HepG2 (cell line): Measurements from ENCODE around the gene S100A6. TPM values are rescaled to one million over a fixed set of nuclear protein-coding genes. Genes with fewer than 3 reads are reported as not detected.
"Not testable (repeated sequence)": the region's sequence is repeated elsewhere in the genome, so short reads cannot be mapped to it uniquely, and the experiment has no call there.

ENCODE experiments used
- ATAC-seq: fragments of 200-7000 bp; cut with Tn5 transposase; 3 replicates; pipeline ENCODE4 v1.9.1; 2020; ENCODE audit warnings: mild to moderate bottlenecking, moderate library complexity
- BruUV-seq: library from RNA; stranded (reverse); fragments of 400-500 nt; replicated peaks from 2 replicates; lab custom pipeline; 2021; lab: Mats Ljungman, UMichigan
- CTCF ChIA-PET: fragments of 300-600 bp; formaldehyde crosslinking; extraction: SDS; loops from one replicate; lab custom pipeline; 2021; ENCODE audit warnings: low total read pairs, inconsistent platforms, low intra/inter-chr PET ratio; lab: Yijun Ruan, JAX
- POLR2A ChIA-PET: fragments of 350-600 bp; sonication (Branson Sonifier 250); formaldehyde crosslinking; loops from one replicate; lab custom pipeline; 2020; ENCODE audit warnings: antibody characterized with exemption, inconsistent platforms; lab: Yijun Ruan, JAX
- DNase-seq: peaks from one replicate; pipeline ENCODE4 v3.0.0-alpha.2; 2015; ENCODE audit warnings: low spot score
- FAIRE-seq: peaks from 3 replicates; lab custom pipeline; 2011; peaks lifted over from hg19 to GRCh38; lab: Jason Lieb, UNC
- H2AFZ ChIP-seq: one replicate; pipeline ENCODE4 v1.6.1; 2011; ENCODE audit warnings: low read length, inconsistent platforms
- H3K27ac ChIP-seq: fragments of 300-600 bp; 3 replicates; pipeline ENCODE4 v1.8.0; 2011; ENCODE audit warnings: mixed run types, mild to moderate bottlenecking, mixed read lengths, low read length, inconsistent platforms; ENCODE audit not compliant: insufficient read depth; ENCODE audit errors: extremely low read length
- H3K27me3 ChIP-seq, 2 experiments: fragments of 200-600 bp in 1 of 2; 2 replicates in 1 of 2; 3 replicates in 1 of 2; pipeline versions ENCODE4 v1.6.0 to v1.8.0; 2011; ENCODE audit warnings: low read length in 2 of 2, mild to moderate bottlenecking in 2 of 2, moderate library complexity in 2 of 2, inconsistent platforms in 1 of 2; ENCODE audit not compliant: insufficient read depth in 2 of 2, control insufficient read depth in 1 of 2
- H3K36me3 ChIP-seq, 2 experiments: fragments of 200-600 bp in 1 of 2; replicated peaks in 1 of 2; 2 replicates in 1 of 2; 3 replicates in 1 of 2; pipeline versions ENCODE4 v1.5.1 to v1.8.0; 2011; ENCODE audit warnings: low read length in 2 of 2, inconsistent platforms in 1 of 2; ENCODE audit not compliant: insufficient read depth in 2 of 2, control insufficient read depth in 1 of 2
- H3K4me1 ChIP-seq: 2 replicates; pipeline ENCODE4 v1.5.1; 2012; ENCODE audit warnings: low read length, inconsistent platforms; ENCODE audit not compliant: insufficient read depth
- H3K4me2 ChIP-seq: 2 replicates; pipeline ENCODE4 v1.6.0; 2011; ENCODE audit warnings: low read depth, low read length, inconsistent platforms
- H3K4me3 ChIP-seq, 3 experiments: fragments of 200-600 bp in 1 of 3; sonication (generic), shearing (Covaris generic) in 1 of 3; replicated peaks in 1 of 3; 2 replicates each; pipeline ENCODE4 v1.5.1; 2011 to 2016; ENCODE audit warnings: low read length in 3 of 3, inconsistent platforms in 2 of 3, low read depth in 2 of 3, mild to moderate bottlenecking in 2 of 3, control low read depth in 1 of 3, mixed read lengths in 1 of 3; ENCODE audit not compliant: insufficient read depth in 1 of 3
- H3K79me2 ChIP-seq: one replicate; pipeline ENCODE4 v1.6.1; 2011; ENCODE audit warnings: low read length, inconsistent platforms; ENCODE audit not compliant: insufficient read depth
- H3K9ac ChIP-seq: 2 replicates; pipeline ENCODE4 v1.6.0; 2011; ENCODE audit warnings: mild to moderate bottlenecking, low read depth, low read length, inconsistent platforms; ENCODE audit not compliant: insufficient read depth
- H3K9me3 ChIP-seq: 2 replicates; pipeline ENCODE4 v1.5.1; 2012; ENCODE audit warnings: mild to moderate bottlenecking, low read length
- H4K20me1 ChIP-seq: 2 replicates; pipeline ENCODE4 v1.6.0; 2011; ENCODE audit warnings: inconsistent platforms, mild to moderate bottlenecking, low read length, moderate library complexity; ENCODE audit not compliant: insufficient read depth
- NFYB ChIP-seq: sonication (generic); formaldehyde crosslinking; IDR thresholded peaks from 2 replicates; pipeline ENCODE4 v1.4.0; 2020; ENCODE audit warnings: missing genetic modification reagents
- NFYC ChIP-seq: IDR thresholded peaks from 2 replicates; pipeline ENCODE4 v1.6.1; 2016; ENCODE audit warnings: missing genetic modification reagents, missing compliant biosample characterization
- SMARCE1 ChIP-seq: fragments of 450-650 bp; IDR thresholded peaks from 2 replicates; pipeline ENCODE4 v1.6.1; 2017; ENCODE audit warnings: borderline replicate concordance
- SP5 ChIP-seq: IDR thresholded peaks from 2 replicates; pipeline ENCODE4 v1.6.1; 2016; ENCODE audit warnings: low read depth, borderline replicate concordance
- WGBS: methylation state at CpG from one replicate; pipeline ENCODE4 v1.1.6; 2017; ENCODE audit warnings: low lambda C conversion rate; 5-methylcytosine and 5-hydroxymethylcytosine counted together
- in situ Hi-C: cut with HindIII; loops from 2 replicates; pipeline ENCODE4 v1.10.0; 2017; ENCODE audit warnings: low pct_unique_long_range_greater_than_20kb; ENCODE audit not compliant: extremely low pct_ligation_motif_present
- intact Hi-C: fragments of 100-400 bp; cut with micrococcal nuclease; formaldehyde crosslinking; loops from one replicate; pipeline ENCODE4 v1.10.0; 2022; ENCODE audit not compliant: unreplicated experiment
- polyA plus RNA-seq, 8 experiments: library from polyadenylated mRNA; depleted of rRNA in 3 of 8; stranded (reverse) in 7 of 8; unstranded in 1 of 8; fragments of >200 nt; fragmentation: Illumina TruSeq in 4 of 8; extraction: Trizol in 4 of 8; gene quantifications; 2 replicates each; pipeline versions ENCODE4 v1.2.1 to v1.2.3, GENCODE V29; 2011 to 2016; ENCODE audit warnings: low read depth in 4 of 8, missing spikeins in 1 of 8, mixed read lengths in 1 of 8; ENCODE audit not compliant: insufficient read depth in 1 of 8
- total RNA-seq, 5 experiments: library from RNA; depleted of rRNA; stranded (reverse); fragments of >200 nt; fragmentation: Illumina TruSeq; extraction: Trizol; gene quantifications; 2 replicates each; pipeline ENCODE4 v1.2.3, GENCODE V29; 2016; ENCODE audit warnings: low read depth in 1 of 5
- TF ChIP-seq, protein P1 (sequence below): IDR thresholded peaks from 2 replicates; pipeline ENCODE4 v1.6.1; 2016; ENCODE audit warnings: missing biosample characterization, missing genetic modification reagents, low read depth

Gene S100A6
- total and polyA plus RNA-seq, 2 of the 13 experiments (the other 11 are each of a cell fraction or from before 2014, with no cell fraction given), result 72.9 to 85.0 TPM

DNA sequence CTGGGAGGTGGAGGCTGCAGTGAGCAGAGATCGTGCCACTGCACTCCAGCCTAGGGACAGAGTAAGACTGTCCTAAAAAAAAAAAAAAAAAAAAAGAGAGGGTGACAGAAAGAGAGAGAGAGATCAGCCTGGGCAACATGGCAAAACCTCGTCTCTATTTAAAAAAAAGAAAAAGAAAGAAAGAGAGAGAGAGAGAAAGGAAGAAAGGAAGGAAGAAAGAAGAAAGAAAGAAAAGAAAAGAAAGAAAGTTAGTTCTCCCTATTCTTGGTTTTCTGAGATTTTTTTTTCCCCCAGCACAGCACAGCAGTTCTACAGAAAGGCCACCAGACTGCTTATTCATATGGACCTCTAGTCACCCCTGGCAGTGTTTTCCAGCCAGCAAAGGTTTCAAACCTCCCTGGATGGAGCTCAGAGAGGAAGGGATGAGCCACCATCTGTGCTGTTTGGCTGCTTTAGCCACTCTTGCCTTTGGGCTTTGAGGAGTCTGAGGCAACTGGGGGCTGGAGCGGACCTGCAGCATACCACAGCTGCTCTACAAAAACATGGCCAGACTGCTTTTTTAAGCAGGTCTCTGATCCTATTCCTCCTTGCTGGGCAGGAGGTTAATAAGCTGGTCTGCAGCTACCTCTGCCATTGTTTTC, 10.6 kb downstream of the S100A6 start:
- ATAC-seq (no peak; the same call in 2 of the 3 replicates), DNase-seq (no peak), FAIRE-seq (no peak)
- Histone ChIP-seq H3K27ac (no peak overlapping the region), H2AFZ (peak overlapping the region; percentile 1), H3K9ac (no peak overlapping the region), H3K27me3 (no peaks in the 10 kb centered on the region), H3K9me3 (no peaks in the 10 kb centered on the region), H3K79me2 (no peaks in the 10 kb centered on the region), H3K4me3 (no peak overlapping the region), H3K36me3 (no peaks in the 10 kb centered on the region), H4K20me1 (no peaks in the 10 kb centered on the region), H3K4me1 (peaks cover 21% of the 10 kb centered on the region), H3K4me2 (no peak overlapping the region)
- POLR2A ChIA-PET, result interaction anchor here (0.8 to 2.0 kb wide), 2 partner anchors 11 to 203 kb away, joined by 3 to 6 read pairs; partner anchors contain the start of genes INTS3 and S100A6
- in situ Hi-C loops (no loop called here), intact Hi-C loops (no loop called here)
- no TSS peak for BruUV-seq
- TF ChIP-seq, protein P1, sequence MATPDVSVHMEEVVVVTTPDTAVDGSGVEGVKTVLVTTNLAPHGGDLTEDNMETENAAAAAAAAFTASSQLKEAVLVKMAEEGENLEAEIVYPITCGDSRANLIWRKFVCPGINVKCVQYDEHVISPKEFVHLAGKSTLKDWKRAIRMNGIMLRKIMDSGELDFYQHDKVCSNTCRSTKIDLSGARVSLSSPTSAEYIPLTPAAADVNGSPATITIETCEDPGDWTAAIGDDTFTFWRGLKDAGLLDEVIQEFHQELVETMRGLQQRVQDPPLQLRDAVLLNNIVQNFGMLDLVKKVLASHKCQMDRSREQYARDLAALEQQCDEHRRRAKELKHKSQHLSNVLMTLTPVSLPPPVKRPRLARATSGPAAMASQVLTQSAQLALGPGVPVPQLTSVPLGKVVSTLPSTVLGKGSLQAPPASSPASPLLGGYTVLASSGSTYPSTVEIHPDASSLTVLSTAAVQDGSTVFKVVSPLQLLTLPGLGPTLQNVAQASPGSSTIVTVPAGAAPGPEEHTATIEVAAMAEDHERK (CRISPR knock-in tag), result no peak
- no peak for TF ChIP-seq SMARCE1
- TF ChIP-seq SP5 (CRISPR knock-in tag), result no peak
- 37% methylated on average over 2 of the region's 3 CpGs for WGBS
- CTCF ChIA-PET, result no interaction called here

DNA sequence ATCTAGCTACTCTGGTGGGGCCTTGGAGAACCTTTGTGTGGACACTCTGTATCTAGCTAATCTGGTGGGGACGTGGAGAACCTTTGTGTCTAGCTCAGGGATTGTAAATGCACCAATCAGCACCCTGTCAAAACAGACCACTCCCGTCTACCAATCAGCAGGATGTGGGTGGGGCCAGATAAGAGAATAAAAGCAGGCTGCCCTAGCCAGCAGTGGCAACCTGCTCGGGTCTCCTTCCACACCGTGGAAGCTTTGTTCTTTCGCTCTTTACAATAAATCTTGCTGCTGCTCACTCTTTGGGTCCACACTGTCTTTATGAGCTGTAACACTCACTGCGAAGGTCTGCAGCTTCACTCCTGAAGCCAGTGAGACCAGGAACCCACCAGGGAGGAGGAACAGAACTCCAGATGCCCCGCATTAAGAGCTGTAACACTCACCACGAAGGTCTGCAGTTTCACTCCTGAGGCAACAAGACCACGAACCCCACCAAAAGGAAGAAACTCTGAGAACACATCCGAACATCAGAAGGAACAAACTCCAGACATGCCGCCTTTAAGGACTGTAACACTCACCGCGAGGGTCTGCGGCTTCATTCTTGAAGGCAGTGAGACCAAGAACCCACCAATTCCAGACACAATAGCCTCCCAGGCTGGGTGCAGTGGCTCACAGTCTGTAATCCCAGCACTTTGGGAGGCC, 13.3 kb downstream of the S100A6 start:
- H3K36me3 ChIP-seq, ATAC-seq, H3K27me3 ChIP-seq, H2AFZ ChIP-seq, H3K79me2 ChIP-seq, BruUV-seq, H4K20me1 ChIP-seq, H3K4me3 ChIP-seq, H3K9me3 ChIP-seq, FAIRE-seq, H3K4me2 ChIP-seq, DNase-seq, in situ Hi-C loops, CTCF ChIA-PET, intact Hi-C loops, H3K9ac ChIP-seq, H3K27ac ChIP-seq: not testable (repeated sequence)
- 62% methylated on average over 12 of the region's 14 CpGs for WGBS
- peak; percentile 51 for TF ChIP-seq NFYC (CRISPR knock-in tag)
- TF ChIP-seq NFYB (CRISPR knock-in tag), result peak; percentile 70
- peaks cover 21% of the 10 kb centered on the region for H3K4me1 ChIP-seq
- POLR2A ChIA-PET, result interaction anchor here (1.1 kb wide), 1 partner anchor 23 kb away, joined by 4 read pairs; the partner anchor contains the start of gene S100A4

DNA sequence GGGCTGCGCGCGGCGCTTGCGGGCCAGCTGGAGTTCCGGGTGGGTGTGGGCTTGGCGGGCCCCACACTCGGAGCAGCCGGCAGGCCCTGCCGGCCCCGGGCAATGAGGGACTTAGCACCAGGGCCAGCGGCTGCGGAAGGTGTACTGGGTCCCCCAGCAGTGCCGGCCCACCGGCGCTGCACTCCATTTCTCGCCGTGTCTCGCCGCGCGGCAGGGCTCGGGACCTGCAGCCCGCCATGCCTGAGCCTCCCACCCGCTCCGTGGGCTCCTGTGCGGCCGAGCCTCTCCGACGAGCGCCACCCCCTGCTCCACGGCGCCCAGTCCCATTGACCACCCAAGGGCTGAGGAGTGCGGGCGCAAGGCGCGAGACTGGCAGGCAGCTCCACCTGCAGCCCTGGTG, 14.0 kb downstream of the S100A6 start:
- H3K9me3 ChIP-seq, H3K4me2 ChIP-seq, ATAC-seq, BruUV-seq, FAIRE-seq, H3K9ac ChIP-seq, POLR2A ChIA-PET, DNase-seq, H3K27ac ChIP-seq, CTCF ChIA-PET, H3K4me3 ChIP-seq, intact Hi-C loops, H3K36me3 ChIP-seq, H2AFZ ChIP-seq, H3K27me3 ChIP-seq, H4K20me1 ChIP-seq, H3K79me2 ChIP-seq, in situ Hi-C loops: not testable (repeated sequence)
- 97% methylated on average over 14 of the region's 37 CpGs for WGBS
- H3K4me1 ChIP-seq, result peaks cover 18% of the 10 kb centered on the region
